K562 (cell line): ENCODE results near the gene ECM1. TPM values are rescaled to one million over a fixed set of nuclear protein-coding genes. Genes with fewer than 3 reads are reported as not detected.

ENCODE experiments used
- ARID2 ChIP-seq: fragments of 450-650 bp; IDR thresholded peaks from 2 replicates; pipeline ENCODE4 v1.6.1; 2017; ENCODE audit warnings: antibody characterized with exemption, mild to moderate bottlenecking
- ATF2 ChIP-seq: sonication (generic); formaldehyde crosslinking; IDR thresholded peaks from 2 replicates; pipeline ENCODE4 v1.8.1; 2022; ENCODE audit warnings: missing genetic modification reagents
- CBFA2T3 ChIP-seq: fragments of 450-650 bp; IDR thresholded peaks from 2 replicates; pipeline ENCODE4 v1.6.1; 2017
- CHAMP1 ChIP-seq: fragments of 450-650 bp; IDR thresholded peaks from 2 replicates; pipeline ENCODE4 v1.6.1; 2016; ENCODE audit warnings: mild to moderate bottlenecking
- CSDE1 ChIP-seq, 2 experiments: fragments of 450-650 bp; IDR thresholded peaks; 2 replicates each; pipeline ENCODE4 v1.6.1; 2016; ENCODE audit warnings: mild to moderate bottlenecking in 1 of 2
- CTCF ChIP-seq, 3 experiments: IDR thresholded peaks in 2 of 3; conservative IDR thresholded peaks in 1 of 3; 2 replicates each; pipeline ENCODE4 v1.5.1; 2011 to 2012; ENCODE audit warnings: low read length in 3 of 3, mild to moderate bottlenecking in 3 of 3, control low read depth in 2 of 3, improper control_type of control experiment in 1 of 3, inconsistent platforms in 1 of 3, low read depth in 1 of 3, mixed read lengths in 1 of 3, moderate library complexity in 1 of 3; ENCODE audit not compliant: insufficient read depth in 2 of 3
- ELF2 ChIP-seq: fragments of 250-450 bp; sonication (Bioruptor Pico); IDR thresholded peaks from 2 replicates; pipeline ENCODE4 v1.5.0; 2021; ENCODE audit warnings: mild to moderate bottlenecking
- ELF4 ChIP-seq: fragments of 450-650 bp; formaldehyde crosslinking; IDR thresholded peaks from 2 replicates; pipeline ENCODE4 v1.4.0; 2022; ENCODE audit warnings: missing genetic modification characterization
- FOXJ3 ChIP-seq: sonication (generic); formaldehyde crosslinking; IDR thresholded peaks from 2 replicates; pipeline ENCODE4 v1.4.0; 2020; ENCODE audit warnings: mild to moderate bottlenecking, missing genetic modification reagents
- HNRNPL ChIP-seq: fragments of 200-400 bp; formaldehyde crosslinking; IDR thresholded peaks from 2 replicates; pipeline ENCODE4 v1.6.1; 2017; ENCODE audit warnings: low read depth, mild to moderate bottlenecking, low read length
- KLF16 ChIP-seq: IDR thresholded peaks from 2 replicates; pipeline ENCODE4 v1.6.1; 2016; ENCODE audit warnings: antibody characterized with exemption
- LARP7 ChIP-seq: fragments of 450-650 bp; IDR thresholded peaks from 2 replicates; pipeline ENCODE4 v1.6.1; 2016
- MAX ChIP-seq: sonication (generic); formaldehyde crosslinking; IDR thresholded peaks from 2 replicates; pipeline ENCODE4 v1.9.0; 2022; ENCODE audit warnings: mild to moderate bottlenecking, missing genetic modification reagents
- RCOR1 ChIP-seq, 2 experiments: IDR thresholded peaks; 2 replicates each; pipeline ENCODE4 v1.6.1; 2012; ENCODE audit warnings: low read depth in 2 of 2, low read length in 2 of 2, borderline replicate concordance in 1 of 2, improper control_type of control experiment in 1 of 2
- SP1 ChIP-seq: sonication (generic); formaldehyde crosslinking; IDR thresholded peaks from 2 replicates; pipeline ENCODE4 v1.8.1; 2022; ENCODE audit warnings: mild to moderate bottlenecking, missing genetic modification reagents
- STAG1 ChIP-seq: sonication (generic); formaldehyde crosslinking; IDR thresholded peaks from 2 replicates; pipeline ENCODE4 v1.5.0; 2020; ENCODE audit warnings: missing genetic modification reagents, borderline replicate concordance
- U2AF1 ChIP-seq: fragments of 200-400 bp; formaldehyde crosslinking; optimal IDR thresholded peaks from 2 replicates; pipeline ENCODE3; 2017; ENCODE audit warnings: mild to moderate bottlenecking, low read depth, low read length, moderate library complexity
- XRCC5 ChIP-seq: fragments of 200-400 bp; formaldehyde crosslinking; IDR thresholded peaks from 2 replicates; pipeline ENCODE4 v1.6.1; 2017; ENCODE audit warnings: low read depth, mild to moderate bottlenecking, low read length
- YY1 ChIP-seq, 3 experiments: IDR thresholded peaks; 2 replicates each; pipeline ENCODE4 v1.6.1; 2011; ENCODE audit warnings: low read length in 2 of 3, mild to moderate bottlenecking in 2 of 3, moderate library complexity in 2 of 3, borderline replicate concordance in 1 of 3, control low read depth in 1 of 3, low read depth in 1 of 3; ENCODE audit not compliant: insufficient read depth in 3 of 3, insufficient replicate concordance in 2 of 3, control insufficient read depth in 1 of 3, insufficient read length in 1 of 3; ENCODE audit errors: extremely low read depth in 1 of 3
- ZFP36 ChIP-seq: fragments of 150-350 bp; IDR thresholded peaks from 2 replicates; pipeline ENCODE4 v1.6.1; 2018; ENCODE audit warnings: low read length, low read depth; ENCODE audit not compliant: partially characterized antibody
- ZNF224 ChIP-seq: sonication (generic); formaldehyde crosslinking; IDR thresholded peaks from 2 replicates; pipeline ENCODE4 v1.8.0; 2022; ENCODE audit warnings: mild to moderate bottlenecking, missing genetic modification reagents
- ZNF431 ChIP-seq: sonication (generic); formaldehyde crosslinking; IDR thresholded peaks from 2 replicates; pipeline ENCODE4 v1.8.0; 2022; ENCODE audit warnings: mild to moderate bottlenecking, missing genetic modification reagents
- polyA plus RNA-seq, 8 experiments: library from polyadenylated mRNA; depleted of rRNA in 4 of 8; stranded (reverse) in 5 of 8; unstranded in 3 of 8; fragments of >200 nt; fragmentation: Nextera tagmentation in 2 of 8; fragmentation: Illumina TruSeq in 1 of 8; extraction: Ambion mirVana in 2 of 8; extraction: Trizol in 1 of 8; gene quantifications; 2 replicates each; pipeline versions ENCODE4 v1.2.1 to v1.2.3, GENCODE V29; 2011 to 2014; ENCODE audit warnings: inconsistent platforms in 1 of 8, missing spikeins in 1 of 8
- total RNA-seq, 7 experiments: library from RNA; depleted of rRNA in 6 of 7; stranded (reverse); fragments of >200 nt in 6 of 7; fragmentation: Illumina TruSeq in 2 of 7; extraction: Trizol in 2 of 7; gene quantifications; 2 replicates each; pipeline versions ENCODE4 v1.2.1 to v1.2.3, GENCODE V29; 2011 to 2021; ENCODE audit warnings: low replicate concordance in 1 of 7
- TF ChIP-seq, protein P1 (sequence below): fragments of 250-450 bp; sonication (Bioruptor Pico); IDR thresholded peaks from 2 replicates; pipeline ENCODE4 v1.8.0; 2021; ENCODE audit warnings: borderline replicate concordance, mild to moderate bottlenecking, moderate library complexity; ENCODE audit not compliant: poor library complexity, severe bottlenecking

ECM1 gene
- total and polyA plus RNA-seq, 9 of the 15 experiments (the other 6 are each of a cell fraction or from before 2014, with no cell fraction given): 6.6 to 52.2 (median 12.8) TPM

- TF ChIP-seq ZNF224 (CRISPR knock-in tag): no peak
- peak; percentile 44; the same call in 1 of the 2 replicates for TF ChIP-seq SP1
- peak; percentile 45; the same call in 1 of the 2 replicates for TF ChIP-seq STAG1 (CRISPR knock-in tag)
- peak; percentile 59; the same call in 1 of the 2 replicates for TF ChIP-seq ARID2
- TF ChIP-seq FOXJ3 (CRISPR knock-in tag): no peak
- no peak for TF ChIP-seq XRCC5
- TF ChIP-seq YY1 (IDR thresholded peaks at IDR 0.05; ENCODE audit: borderline replicate concordance in 1 of 3, control insufficient read depth in 1 of 3, extremely low read depth in 1 of 3, insufficient read depth in 3 of 3, insufficient read length in 1 of 3, insufficient replicate concordance in 2 of 3, low read depth in 1 of 3, low read length in 2 of 3): no peak
- TF ChIP-seq CBFA2T3: no peak
- TF ChIP-seq RCOR1 (IDR thresholded peaks at IDR 0.05; ENCODE audit: borderline replicate concordance in 1 of 2, low read depth in 2 of 2, low read length in 2 of 2): peak in 1 of 2 experiments; percentile 18; a peak in 1 of 4 replicates
- TF ChIP-seq MAX: no peak
- 0 out of 2 replicates have a peak, but pooled peaks have one; percentile 33 for TF ChIP-seq KLF16
- TF ChIP-seq LARP7: no peak
- TF ChIP-seq CTCF (IDR thresholded peaks at IDR 0.05 in 2 of 3, conservative IDR thresholded peaks at IDR 0.05 in 1 of 3; ENCODE audit: insufficient read depth in 2 of 3, low read depth in 1 of 3, low read length in 3 of 3): peak; percentile 75 to 82 (median 81)
- TF ChIP-seq ELF2 (CRISPR knock-in tag): no peak
- no peak for TF ChIP-seq ZFP36
- TF ChIP-seq, protein P1, sequence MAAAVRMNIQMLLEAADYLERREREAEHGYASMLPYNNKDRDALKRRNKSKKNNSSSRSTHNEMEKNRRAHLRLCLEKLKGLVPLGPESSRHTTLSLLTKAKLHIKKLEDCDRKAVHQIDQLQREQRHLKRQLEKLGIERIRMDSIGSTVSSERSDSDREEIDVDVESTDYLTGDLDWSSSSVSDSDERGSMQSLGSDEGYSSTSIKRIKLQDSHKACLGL (CRISPR knock-in tag): no peak
- TF ChIP-seq CHAMP1: no peak
- TF ChIP-seq ZNF431 (CRISPR knock-in tag): no peak
- TF ChIP-seq ELF4 (CRISPR knock-in tag): no peak
- TF ChIP-seq CSDE1 (IDR thresholded peaks at IDR 0.05): no peak
- TF ChIP-seq HNRNPL: no peak
- TF ChIP-seq U2AF1: no peak
- TF ChIP-seq ATF2 (CRISPR knock-in tag): no peak
Measured at GRCh38 chr1:150464422-150464826, 43.5 kb upstream of the ECM1 start (continued).
